NCI-H1436 (cell line): ENCODE results near the gene TNNI2.

Source experiments
- DNase-seq: peaks from one replicate; lab custom pipeline; 2025; lab: John Stamatoyannopoulos, UW

The TNNI2 gene

GRCh38 chr11:1834779-1835670 lies 3.8 kb upstream of the TNNI2 start, which contains the start of gene SYT8:
TSS of gene SYT8 (plus strand) at chr11:1834990. CDS start at chr11:1835106, 116 bp downstream.
- no peak for DNase-seq

GRCh38 chr11:1835671-1836010 lies 3.1 kb upstream of the TNNI2 start:
- no peak for DNase-seq

- no peak for DNase-seq
These were observed 2.5 kb upstream of the TNNI2 start for GRCh38 chr11:1836011-1836945.

- DNase-seq = peak; percentile 11
These were observed 1.4 kb upstream of the TNNI2 start for GRCh38 chr11:1837171-1838076.

- DNase-seq = no peak
These were observed 730 bp upstream of the TNNI2 start for GRCh38 chr11:1838077-1838425.

- DNase-seq = no peak
These were observed 583 bp downstream of the TNNI2 start for GRCh38 chr11:1839204-1839923.

GRCh38 chr11:1839924-1840779 lies 1.4 kb downstream of the TNNI2 start:
- DNase-seq = no peak

GRCh38 chr11:1840780-1841480 lies 2.1 kb downstream of the TNNI2 start:
- no peak for DNase-seq

- no peak for DNase-seq
These were observed 2.8 kb downstream of the TNNI2 start for GRCh38 chr11:1841511-1842148.

- no peak for DNase-seq
These were observed 3.6 kb downstream of the TNNI2 start for GRCh38 chr11:1842149-1843097.

- DNase-seq = no peak
These were observed 4.3 kb downstream of the TNNI2 start for GRCh38 chr11:1843098-1843473.

GRCh38 chr11:1843796-1844195 lies 5.0 kb downstream of the TNNI2 start:
- DNase-seq = no peak

GRCh38 chr11:1844221-1845094 lies 5.7 kb downstream of the TNNI2 start:
- no peak for DNase-seq

GRCh38 chr11:1845095-1845429 lies 6.3 kb downstream of the TNNI2 start:
- DNase-seq = no peak

GRCh38 chr11:1845561-1846452 lies 7.0 kb downstream of the TNNI2 start:
- DNase-seq = no peak

- no peak for DNase-seq
These were observed 7.7 kb downstream of the TNNI2 start for GRCh38 chr11:1846453-1846932.
